Fibroblast of lung (primary cell): ENCODE data around the gene AMACR.

Experiments used
- EZH2 ChIP-seq: IDR thresholded peaks from 2 replicates; pipeline ENCODE4 v1.5.1; 2012; ENCODE audit warnings: low read length, control low read depth, mild to moderate bottlenecking; ENCODE audit errors: missing control alignments
- TF ChIP-seq, protein P1 (sequence below), 2 donors: IDR thresholded peaks in 1 of 2; conservative IDR thresholded peaks in 1 of 2; 1 replicate in 1 of 2; 2 replicates in 1 of 2; pipeline ENCODE4 v1.5.1; 2011 to 2012; ENCODE audit warnings: low read length in 2 of 2, control low read depth in 1 of 2, inconsistent platforms in 1 of 2, low read depth in 1 of 2, mild to moderate bottlenecking in 1 of 2

GRCh38 chr5:34043099-34043876, 35.4 kb upstream of the AMACR start, which contains the start of gene C1QTNF3:
- TF ChIP-seq, protein P1, sequence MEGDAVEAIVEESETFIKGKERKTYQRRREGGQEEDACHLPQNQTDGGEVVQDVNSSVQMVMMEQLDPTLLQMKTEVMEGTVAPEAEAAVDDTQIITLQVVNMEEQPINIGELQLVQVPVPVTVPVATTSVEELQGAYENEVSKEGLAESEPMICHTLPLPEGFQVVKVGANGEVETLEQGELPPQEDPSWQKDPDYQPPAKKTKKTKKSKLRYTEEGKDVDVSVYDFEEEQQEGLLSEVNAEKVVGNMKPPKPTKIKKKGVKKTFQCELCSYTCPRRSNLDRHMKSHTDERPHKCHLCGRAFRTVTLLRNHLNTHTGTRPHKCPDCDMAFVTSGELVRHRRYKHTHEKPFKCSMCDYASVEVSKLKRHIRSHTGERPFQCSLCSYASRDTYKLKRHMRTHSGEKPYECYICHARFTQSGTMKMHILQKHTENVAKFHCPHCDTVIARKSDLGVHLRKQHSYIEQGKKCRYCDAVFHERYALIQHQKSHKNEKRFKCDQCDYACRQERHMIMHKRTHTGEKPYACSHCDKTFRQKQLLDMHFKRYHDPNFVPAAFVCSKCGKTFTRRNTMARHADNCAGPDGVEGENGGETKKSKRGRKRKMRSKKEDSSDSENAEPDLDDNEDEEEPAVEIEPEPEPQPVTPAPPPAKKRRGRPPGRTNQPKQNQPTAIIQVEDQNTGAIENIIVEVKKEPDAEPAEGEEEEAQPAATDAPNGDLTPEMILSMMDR (conservative IDR thresholded peaks at IDR 0.05 in 1 of 2, IDR thresholded peaks at IDR 0.05 in 1 of 2; ENCODE audit: low read depth in 1 of 2, low read length in 2 of 2) = no peak
- no peak for TF ChIP-seq EZH2
